Amygdala (tissue), 56 donors: ENCODE data around the gene SSC5D.

Source experiments
- DNase-seq, 56 donors: peaks; one replicate each; lab custom pipeline; 2025; lab: John Stamatoyannopoulos, UW

The SSC5D gene

DNA sequence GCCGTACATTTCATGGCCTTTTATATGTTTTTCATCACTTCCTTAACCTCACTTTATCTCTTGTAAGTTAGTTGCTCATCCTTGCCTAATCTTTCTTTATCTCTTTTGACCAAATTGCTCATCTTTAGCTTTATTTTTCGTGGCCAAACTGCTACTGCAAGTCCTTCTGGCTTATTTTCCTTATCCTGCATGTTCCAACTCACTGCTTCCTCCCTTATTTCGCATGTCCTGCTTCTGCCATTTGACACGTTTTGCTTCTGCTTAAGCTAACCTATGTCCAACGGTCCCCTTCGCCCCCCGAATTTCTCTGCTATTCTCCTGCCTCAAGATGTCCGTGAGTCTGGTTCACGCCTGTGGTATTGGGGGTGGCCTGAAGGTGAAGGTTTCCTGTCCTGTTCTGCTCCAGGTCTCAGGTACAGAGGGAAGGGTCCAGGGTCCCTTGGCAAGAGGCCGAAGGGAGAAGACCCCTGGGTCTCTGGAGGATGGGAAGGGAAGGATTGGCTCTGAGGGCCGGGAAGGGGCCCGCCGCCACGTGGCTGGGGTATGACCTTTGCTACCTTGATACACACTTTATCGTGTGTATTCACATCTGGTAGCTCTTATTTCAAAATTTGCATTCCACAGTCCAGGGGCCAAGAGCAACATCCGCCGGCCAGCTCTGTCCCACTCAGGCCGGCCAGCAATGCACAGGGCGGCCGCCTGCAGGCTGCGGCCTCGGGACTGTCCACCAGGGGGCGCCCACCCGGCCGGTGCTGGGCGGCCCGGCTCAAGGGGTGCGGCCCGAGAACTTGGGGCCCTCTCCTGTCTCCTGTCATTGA is 20.8 kb upstream of the SSC5D start:
- DNase-seq: peak in 26 of 56 donors; percentile 4 to 72 (median 26)

DNA sequence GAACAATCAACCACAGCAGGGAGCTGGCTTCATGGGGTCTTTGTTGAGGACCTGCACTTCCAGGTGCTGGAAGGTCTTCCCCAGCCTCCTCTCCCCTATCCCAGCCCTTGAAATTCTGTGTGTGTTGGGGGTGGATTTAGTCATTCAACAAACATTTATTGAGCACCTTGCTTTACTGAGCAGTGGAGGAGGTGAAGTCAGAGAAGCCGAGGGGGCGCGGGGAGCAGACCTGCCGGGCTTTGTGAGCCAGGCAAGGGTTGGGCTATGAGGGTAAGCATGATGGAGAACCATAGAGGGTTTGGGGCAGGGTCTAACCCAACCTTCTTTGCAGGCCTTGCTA is 20.2 kb upstream of the SSC5D start:
- no peak for DNase-seq

DNA sequence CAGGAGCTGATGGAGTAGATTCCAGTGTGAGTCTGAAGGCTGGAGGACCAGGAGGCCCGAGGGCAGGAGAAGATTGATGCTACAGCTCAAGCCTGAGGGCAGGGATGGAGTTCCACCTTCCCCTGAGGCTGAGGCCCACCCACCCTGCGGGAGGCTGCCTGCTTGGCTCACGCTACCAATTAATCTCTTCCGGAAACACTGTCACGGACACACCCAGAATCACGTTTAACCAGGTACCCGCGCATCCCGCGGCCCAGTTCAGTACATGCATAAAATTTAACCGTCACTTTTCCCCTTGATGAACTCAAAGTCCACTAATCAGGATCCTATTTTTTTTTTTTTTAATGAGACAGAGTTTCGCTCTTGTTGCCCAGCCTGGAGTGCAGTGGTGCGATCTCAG is 17.0 kb upstream of the SSC5D start:
- DNase-seq: no peak

DNA sequence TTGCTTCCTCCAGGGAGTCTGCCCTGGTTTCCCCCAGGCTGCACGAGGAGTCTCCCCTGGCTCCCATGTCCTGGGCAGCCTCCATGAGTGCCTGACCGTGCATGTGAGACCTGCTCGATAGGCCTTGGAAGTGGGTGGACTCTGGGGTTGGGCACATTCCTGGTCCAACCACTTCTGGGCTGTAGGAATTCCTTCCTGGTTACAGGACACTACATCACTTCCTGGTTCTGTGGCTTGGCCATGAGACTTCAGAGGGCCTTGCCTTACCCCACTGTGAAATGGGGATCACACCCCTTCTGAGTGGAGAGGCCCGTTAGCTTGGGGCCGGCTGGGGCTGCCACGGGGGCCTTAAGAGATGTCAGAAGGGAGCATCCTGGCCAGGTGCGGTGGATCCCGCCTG is 15.8 kb upstream of the SSC5D start:
- no peak for DNase-seq

DNA sequence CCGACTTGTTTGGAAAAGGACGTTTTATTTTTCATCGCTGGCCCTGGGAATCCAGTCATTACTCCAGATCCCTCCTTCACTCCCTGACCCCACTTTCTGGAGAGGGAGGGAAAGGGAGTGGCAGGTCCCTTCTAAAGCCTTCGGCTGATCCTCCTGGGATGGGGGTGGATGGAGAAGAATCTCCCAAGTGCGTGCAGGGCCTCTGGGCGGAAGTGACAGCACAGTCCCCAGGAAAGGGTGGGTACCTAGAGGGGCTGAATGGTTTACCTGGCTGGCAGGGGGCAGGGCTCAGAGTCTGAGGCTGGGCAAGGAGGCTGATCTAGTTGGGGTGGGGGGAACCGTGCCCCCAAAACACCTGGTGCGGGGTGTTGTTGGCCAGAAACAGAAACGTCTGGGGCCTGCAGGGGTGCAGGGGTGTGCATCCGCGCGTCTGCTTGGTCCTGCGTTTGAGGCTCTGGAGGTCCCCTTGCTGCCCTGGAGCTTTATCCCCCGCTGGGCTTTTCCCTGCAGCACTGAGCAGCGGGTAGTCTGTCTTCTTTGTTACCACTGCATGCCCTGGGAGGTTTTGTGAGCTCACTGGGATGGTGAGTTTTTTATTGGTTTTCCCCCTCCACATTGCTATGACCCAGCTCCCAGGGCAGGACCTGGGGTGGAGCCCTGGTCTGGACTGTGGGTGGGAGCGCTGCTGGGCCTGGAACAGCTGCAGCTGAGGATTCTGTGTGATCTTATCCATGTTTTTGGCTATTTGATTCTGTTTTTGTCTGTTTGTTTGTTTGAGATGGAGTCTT is 14.8 kb upstream of the SSC5D start:
- DNase-seq: no peak

DNA sequence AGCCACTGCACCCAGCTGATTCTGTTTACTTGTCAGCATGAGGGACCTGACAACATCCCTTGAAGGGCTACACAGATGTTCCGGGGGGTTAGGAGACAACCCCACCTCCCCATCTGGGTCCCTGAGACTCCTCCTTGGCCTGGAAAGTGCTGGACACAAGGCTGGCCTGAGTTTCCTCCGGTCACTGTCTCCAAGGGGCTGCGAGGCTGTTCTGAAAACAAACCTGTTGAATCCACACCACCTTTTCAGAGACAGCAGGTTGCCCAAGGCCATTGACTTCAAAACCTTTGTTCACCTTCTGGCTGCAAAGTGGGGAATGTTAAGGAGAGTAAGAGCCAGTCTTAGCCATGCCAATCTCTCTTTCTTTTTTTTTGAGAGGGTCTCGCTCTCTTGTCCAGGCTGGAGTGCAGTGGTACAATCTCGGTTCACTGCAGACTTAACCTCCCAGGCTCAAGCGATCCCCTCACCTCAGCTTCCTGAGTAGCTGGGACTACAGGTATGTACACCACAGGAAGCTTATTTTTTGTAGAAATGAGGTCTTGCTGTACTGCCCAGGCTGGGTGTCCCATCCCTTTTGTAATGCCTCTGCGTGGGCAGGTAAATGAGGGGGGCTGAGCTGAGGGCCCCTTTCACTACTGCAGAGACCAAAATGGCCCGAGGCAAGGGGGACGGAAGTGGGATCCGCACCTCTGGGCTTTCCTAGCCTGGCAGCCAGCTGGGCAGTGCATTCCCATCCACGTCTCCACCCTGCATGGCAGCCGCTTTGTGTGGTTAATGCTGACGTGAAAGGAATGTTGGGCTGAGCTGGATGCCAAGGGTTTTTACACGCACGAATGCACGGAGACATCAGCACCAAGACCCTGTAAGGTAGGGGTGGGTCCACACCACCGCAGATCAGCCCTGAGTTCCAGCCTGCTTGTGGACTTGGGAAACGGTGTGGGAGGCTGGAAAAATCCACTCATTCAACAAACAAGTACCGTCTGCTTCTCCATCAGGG is 13.7 kb upstream of the SSC5D start:
- DNase-seq: no peak

DNA sequence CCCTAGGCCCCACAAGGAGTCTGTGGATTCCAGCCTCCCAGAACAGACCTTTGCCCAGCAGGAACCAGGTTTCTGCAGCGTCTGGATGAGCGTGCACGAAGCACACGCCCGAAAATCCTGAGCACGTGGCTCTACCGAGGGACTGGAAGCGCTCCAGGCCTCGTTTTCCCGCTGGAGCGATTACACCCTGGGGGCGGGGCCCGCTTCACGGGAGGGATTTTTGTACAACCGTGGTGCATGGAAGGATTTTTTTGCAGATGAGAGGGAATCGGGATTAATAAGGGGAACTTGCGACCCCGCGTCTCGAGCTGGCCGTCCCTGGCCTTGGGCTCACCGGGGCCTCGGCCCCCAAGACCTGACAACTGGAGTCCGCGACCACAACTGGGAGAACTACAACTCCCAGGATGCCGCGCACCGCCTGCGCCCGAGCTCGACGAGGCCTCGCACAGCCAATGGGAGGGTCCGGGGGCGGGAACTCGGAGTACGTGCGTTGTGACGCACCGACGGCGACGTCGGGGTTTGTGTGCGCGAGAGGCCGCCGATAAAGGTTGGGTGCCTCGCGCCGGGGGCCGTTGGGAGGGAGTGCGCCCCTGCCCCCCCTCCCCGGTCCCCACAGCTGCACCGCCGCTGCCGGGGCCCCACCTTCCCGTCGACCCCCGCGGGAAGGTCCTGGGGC is 12.0 kb upstream of the SSC5D start, which contains the start of gene ZNF628:
ZNF628 (plus strand) TSS at position 518 of the 676 bp plus-strand sequence. CDS start 3,294 bp downstream, outside the sequence.
- DNase-seq: peak; percentile 36 to 99 (median 98)

DNA sequence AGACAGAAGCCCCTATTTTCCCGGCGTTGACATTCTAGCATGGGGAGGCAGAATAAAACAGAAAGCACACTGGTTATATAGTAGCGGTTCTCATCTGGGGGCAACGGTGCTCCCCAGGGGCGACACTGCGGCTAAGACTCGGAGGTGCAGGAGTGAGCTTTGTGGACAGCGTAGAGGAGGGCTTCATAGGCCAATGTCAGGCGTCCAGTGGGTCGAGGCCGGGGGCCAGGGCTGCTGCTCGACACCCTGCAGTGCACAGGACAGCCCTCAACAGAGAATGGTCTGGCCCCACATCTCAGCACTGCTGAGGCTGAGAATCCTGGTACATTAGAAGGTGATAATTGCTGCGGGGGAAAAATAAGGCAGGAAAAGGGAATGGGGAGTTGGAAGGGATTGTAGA is 10.3 kb upstream of the SSC5D start:
- DNase-seq: no peak

DNA sequence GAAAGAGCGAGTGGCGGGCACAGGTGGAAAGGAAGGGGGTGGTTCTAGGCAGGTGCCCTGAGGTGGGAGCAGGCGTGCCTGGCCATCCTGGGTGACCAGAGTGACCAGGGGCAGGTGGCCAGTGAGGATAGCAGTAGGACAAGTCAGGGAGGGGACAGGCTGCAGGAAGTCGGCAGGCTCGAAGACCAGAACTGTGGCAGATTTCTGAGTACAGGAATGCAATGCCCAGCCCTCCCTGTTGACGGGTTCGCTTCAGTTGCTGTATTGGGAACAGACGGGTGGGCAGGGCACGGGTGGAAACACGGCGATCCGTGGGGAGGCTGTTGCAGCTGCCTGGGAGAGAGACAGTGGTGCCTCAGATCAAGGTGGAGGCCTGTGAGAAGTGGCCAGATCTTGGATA is 9.9 kb upstream of the SSC5D start:
- no peak for DNase-seq

DNA sequence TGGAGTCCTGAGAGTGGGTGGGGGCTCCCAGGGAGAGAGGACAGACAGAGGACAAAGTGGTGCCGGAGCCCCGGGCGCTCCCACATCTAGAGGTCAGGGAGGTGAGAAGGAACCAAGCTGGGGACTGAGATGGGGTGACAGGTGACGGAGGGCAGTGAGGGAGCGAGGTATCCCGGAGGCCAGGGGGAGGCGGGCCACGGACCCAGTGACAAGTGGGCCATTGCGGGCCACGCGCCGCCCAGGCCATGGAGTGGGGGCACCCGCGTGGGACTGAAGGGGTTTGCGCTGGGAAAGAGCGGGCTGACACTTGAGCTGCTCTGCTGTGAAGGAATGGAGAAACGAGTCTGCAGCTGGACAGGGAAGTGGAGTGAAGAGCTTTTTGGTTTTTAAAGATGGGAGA is 9.2 kb upstream of the SSC5D start:
- no peak for DNase-seq

DNA sequence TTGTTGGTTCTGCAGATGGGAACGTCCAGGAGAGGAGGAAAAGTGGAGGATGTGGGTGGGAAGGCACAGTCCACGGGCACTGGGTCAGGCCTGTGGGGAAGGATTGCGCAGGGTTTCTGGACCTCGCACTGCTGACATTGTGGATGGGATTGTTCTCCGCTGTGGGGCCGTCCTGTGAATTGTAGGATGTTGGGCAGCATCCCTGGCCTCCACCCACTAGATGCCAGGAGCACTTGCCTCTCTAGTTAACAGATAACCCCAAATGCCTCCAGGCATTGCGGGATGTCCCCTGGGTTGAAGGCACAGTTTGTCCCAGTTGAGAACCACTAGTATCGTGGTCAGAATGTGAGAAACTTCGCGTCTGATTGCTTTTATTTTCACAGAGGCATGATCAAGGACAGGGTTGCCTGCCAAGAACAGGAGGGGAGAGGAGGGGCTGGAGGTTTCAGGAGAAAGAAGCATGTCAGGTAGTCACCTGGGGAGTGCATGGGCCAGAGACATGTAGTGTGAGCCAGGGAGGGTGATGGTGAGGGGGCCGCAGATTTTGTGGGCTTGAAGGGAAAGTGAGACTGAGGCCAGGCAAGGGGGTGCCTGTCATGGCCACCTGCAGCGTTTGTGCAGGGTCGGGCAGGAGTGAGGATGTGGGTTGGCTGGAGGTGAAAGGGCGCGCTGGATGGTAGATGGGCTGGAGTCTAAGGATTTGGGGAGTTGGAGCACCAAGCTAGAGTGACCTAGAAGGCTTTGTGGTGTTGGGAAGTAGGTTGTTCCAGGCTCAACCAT is 8.6 kb upstream of the SSC5D start:
- no peak for DNase-seq

DNA sequence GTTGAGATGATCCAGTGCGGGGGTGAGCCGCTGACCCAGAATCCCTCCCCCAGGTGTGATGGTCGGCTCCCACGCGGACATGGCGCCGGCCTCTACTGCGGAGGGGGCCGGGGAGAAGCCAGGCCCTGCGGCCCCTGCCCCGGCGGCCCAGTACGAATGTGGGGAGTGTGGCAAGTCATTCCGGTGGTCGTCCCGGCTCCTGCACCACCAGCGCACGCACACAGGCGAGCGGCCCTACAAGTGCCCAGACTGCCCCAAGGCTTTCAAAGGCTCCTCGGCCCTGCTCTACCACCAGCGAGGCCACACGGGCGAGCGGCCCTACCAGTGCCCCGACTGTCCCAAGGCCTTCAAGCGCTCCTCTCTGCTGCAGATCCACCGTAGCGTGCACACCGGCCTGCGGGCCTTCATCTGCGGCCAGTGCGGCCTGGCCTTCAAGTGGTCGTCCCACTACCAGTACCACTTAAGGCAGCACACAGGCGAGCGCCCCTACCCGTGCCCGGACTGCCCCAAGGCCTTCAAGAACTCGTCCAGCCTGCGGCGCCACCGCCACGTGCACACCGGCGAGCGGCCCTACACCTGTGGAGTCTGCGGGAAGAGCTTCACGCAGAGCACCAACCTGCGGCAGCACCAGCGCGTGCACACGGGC is 7.0 kb upstream of the SSC5D start:
- DNase-seq: no peak

DNA sequence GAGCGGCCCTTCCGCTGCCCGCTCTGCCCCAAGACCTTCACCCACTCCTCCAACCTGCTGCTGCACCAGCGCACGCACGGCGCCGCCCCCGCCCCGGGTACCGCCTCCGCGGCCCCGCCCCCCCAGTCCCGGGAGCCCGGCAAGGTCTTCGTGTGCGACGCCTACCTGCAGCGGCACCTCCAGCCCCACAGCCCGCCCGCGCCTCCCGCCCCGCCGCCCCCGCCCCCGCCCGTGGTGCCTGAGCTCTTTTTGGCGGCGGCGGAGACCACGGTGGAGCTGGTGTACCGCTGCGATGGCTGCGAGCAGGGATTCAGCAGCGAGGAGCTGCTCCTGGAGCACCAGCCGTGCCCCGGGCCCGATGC is 6.5 kb upstream of the SSC5D start:
- no peak for DNase-seq

DNA sequence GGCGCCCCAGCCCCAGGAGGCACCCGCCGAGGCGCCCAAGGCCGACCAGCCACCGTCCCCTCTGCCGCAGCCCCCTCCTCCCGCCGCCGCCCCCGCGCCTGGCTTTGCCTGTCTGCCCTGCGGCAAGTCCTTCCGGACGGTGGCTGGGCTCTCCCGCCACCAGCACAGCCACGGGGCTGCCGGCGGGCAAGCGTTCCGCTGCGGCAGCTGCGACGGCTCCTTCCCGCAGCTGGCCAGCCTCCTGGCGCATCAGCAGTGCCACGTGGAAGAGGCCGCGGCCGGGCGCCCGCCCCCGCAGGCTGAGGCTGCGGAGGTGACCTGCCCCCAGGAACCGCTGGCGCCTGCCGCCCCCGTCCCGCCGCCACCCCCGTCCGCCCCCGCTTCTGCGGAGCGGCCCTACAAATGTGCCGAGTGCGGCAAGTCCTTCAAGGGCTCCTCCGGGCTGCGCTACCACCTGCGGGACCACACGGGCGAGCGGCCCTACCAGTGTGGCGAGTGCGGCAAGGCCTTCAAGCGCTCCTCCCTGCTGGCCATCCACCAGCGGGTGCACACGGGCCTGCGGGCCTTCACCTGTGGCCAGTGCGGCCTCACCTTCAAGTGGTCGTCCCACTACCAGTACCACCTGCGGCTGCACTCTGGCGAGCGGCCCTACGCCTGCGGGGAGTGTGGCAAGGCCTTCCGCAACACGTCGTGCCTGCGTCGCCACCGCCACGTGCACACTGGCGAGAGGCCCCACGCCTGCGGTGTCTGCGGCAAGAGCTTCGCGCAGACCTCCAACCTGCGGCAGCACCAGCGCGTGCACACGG is 5.9 kb upstream of the SSC5D start:
- no peak for DNase-seq

DNA sequence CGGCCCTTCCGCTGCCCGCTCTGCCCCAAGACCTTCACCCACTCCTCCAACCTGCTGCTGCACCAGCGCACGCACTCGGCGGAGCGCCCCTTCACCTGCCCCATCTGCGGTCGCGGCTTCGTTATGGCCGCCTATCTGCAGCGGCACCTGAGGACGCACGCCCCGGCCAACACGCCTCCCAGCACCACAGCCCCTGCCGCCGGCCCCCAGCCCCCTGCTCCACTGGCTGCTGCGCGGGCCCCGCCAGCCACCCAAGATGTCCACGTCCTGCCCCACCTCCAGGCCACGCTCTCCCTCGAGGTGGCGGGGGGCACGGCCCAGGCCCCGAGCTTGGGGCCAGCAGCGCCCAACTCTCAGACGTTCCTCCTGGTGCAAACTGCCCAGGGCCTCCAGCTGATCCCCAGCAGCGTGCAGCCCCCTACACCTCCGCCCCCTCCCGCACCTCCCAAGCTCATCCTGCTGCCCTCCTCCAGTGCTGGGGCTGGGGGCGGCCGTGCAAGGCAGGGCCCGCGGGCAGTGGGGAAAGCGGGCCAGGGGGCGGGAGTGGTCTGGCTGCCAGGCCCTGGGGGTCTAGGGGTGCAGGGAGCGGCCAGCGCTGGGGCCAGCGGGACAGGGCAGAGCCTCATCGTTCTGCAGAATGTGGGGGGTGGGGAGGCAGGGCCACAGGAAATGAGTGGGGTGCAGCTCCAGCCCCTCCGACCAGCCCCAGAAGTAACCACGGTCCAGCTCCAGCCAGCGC is 5.1 kb upstream of the SSC5D start:
- no peak for DNase-seq

DNA sequence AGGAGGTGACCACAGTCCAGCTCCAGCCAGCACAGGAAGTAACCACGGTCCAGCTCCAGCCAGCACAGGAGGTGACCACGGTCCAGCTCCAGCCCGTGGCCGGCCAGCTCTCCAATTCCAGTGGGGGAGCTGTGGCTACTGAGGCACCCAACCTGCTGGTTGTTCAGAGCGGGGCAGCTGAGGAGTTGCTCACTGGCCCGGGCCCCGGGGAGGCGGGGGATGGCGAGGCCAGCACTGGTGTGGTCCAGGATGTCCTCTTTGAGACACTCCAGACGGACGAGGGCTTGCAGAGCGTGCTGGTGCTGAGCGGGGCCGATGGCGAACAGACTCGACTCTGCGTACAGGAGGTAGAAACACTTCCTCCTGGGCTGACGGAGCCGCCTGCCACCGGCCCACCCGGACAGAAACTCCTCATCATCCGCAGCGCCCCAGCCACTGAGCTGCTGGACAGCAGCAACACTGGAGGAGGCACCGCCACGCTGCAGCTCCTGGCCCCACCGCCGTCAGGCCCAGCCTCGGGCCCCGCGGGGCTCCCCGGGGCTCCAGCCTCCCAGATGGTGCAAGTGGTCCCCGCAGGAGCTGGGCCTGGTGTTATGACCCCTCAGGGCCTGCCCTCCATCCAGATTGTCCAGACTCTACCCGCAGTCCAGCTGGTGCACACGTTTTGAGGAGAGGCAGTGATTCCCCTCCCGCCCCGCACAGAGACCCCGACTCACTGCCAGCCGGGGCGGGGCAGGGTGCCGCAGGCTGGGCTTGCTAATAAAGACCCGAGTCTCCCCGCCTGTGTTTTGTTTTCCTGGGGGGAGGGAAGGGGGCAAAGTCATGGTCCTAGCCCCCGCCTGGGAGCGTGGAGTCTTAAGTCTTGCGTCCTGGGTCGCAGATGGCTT is 4.3 kb upstream of the SSC5D start:
- no peak for DNase-seq
